HEK293T (cell line): ENCODE data around the gene OXCT1.

Experiments
- FOXA1 ChIP-seq: fragments of 450-650 bp; IDR thresholded peaks from 2 replicates; pipeline ENCODE4 v1.6.1; 2016; ENCODE audit warnings: mild to moderate bottlenecking
- FOXM1 ChIP-seq: fragments of 450-650 bp; IDR thresholded peaks from 2 replicates; pipeline ENCODE4 v1.6.1; 2017; ENCODE audit warnings: mild to moderate bottlenecking, borderline replicate concordance
- SP1 ChIP-seq: fragments of 450-650 bp; IDR thresholded peaks from 2 replicates; pipeline ENCODE4 v1.6.1; 2017
- SUZ12 ChIP-seq: fragments of 450-650 bp; IDR thresholded peaks from 2 replicates; pipeline ENCODE4 v1.6.1; 2016; ENCODE audit warnings: mild to moderate bottlenecking
- TF ChIP-seq, protein P1 (sequence below): fragments of 450-650 bp; IDR thresholded peaks from 2 replicates; pipeline ENCODE4 v1.6.1; 2016

DNA sequence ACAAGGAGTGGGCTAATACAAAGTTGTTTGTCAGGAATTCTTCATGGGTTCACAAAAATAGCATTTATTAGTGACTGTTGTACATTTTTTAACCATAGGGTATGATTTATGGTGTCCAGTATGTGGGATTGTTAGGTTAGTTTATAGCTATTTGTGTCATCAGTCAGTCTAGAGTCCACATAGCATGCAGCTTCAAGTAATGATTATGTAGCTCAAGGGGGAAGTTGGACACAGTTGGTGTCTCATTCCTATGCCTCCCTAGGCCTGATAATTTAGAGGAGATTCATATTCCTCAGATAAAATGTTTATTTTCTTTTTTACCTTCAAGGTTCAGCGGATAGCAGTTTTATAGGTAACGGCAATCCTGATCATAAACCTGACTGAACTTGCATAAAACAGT is 153.8 kb downstream of the OXCT1 start:
- TF ChIP-seq SP1 (no peak), SUZ12 (no peak), FOXA1 (no peak), FOXM1 (no peak)
- TF ChIP-seq, protein P1, sequence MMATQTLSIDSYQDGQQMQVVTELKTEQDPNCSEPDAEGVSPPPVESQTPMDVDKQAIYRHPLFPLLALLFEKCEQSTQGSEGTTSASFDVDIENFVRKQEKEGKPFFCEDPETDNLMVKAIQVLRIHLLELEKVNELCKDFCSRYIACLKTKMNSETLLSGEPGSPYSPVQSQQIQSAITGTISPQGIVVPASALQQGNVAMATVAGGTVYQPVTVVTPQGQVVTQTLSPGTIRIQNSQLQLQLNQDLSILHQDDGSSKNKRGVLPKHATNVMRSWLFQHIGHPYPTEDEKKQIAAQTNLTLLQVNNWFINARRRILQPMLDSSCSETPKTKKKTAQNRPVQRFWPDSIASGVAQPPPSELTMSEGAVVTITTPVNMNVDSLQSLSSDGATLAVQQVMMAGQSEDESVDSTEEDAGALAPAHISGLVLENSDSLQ, result no peak
